ENCODE measurements around the gene UAP1L1.

Gene UAP1L1

GRCh38 chr9:137097761-137098462 is 20.6 kb downstream of the UAP1L1 start:
- Histone ChIP-seq H3K27ac (ENCODE audit: low read depth, low read length) (no peak overlapping the region), H3K36me3 (ENCODE audit: insufficient read depth, low read length) (peaks cover 46% of the 10 kb centered on the region), H3K9me3 (ENCODE audit: low read length) (no peaks in the 10 kb centered on the region), H3K27me3 (ENCODE audit: control insufficient read depth in 1 of 2, insufficient read depth in 2 of 2, low read length in 2 of 2) (no peaks in the 10 kb centered on the region), H3K4me1 (ENCODE audit: insufficient read depth, low read length) (no peaks in the 10 kb centered on the region), H3K9ac (ENCODE audit: low read length) (no peak overlapping the region), H3K4me3 (ENCODE audit: low read depth in 1 of 2, low read length in 2 of 2) (no peak overlapping the region)

DNA sequence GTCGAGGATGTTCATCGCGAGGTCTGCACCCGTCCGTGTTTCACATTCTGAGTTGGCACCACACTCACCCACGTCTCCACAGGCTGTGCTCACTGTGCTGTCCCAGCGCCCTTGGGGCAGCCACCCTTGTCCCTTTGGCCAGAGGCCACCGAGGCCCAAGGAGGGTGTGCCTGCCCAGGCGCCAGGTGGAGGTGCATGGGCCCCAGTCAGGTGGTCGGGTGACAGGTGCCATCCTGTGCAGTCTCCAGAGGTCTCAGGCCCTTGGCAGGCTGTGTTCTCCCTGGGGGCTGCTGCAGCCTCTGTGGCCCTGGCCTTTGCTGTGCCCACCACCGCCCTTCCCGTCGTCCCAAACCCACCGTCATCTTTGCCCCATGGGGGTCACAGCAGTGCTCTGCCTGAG is 21.9 kb downstream of the UAP1L1 start:
- Histone ChIP-seq H3K27ac (ENCODE audit: low read depth, low read length) (no peak overlapping the region), H3K9me3 (ENCODE audit: low read length) (no peaks in the 10 kb centered on the region), H3K4me3 (ENCODE audit: low read depth in 1 of 2, low read length in 2 of 2) (no peak overlapping the region), H3K27me3 (ENCODE audit: control insufficient read depth in 1 of 2, insufficient read depth in 2 of 2, low read length in 2 of 2) (no peaks in the 10 kb centered on the region), H3K36me3 (ENCODE audit: insufficient read depth, low read length) (peaks cover 58% of the 10 kb centered on the region), H3K4me1 (ENCODE audit: insufficient read depth, low read length) (no peaks in the 10 kb centered on the region), H3K9ac (ENCODE audit: low read length) (no peak overlapping the region)

- peaks cover 51% of the 10 kb centered on the region for H3K36me3 ChIP-seq (ENCODE audit: insufficient read depth, low read length)
- no peak overlapping the region for H3K27ac ChIP-seq (ENCODE audit: low read depth, low read length)
- no peaks in the 10 kb centered on the region for H3K27me3 ChIP-seq (ENCODE audit: control insufficient read depth in 1 of 2, insufficient read depth in 2 of 2, low read length in 2 of 2)
- no peak overlapping the region for H3K4me3 ChIP-seq (ENCODE audit: low read depth in 1 of 2, low read length in 2 of 2)
- H3K9me3 ChIP-seq (ENCODE audit: low read length), result no peaks in the 10 kb centered on the region
- no peak overlapping the region for H3K9ac ChIP-seq (ENCODE audit: low read length)
- no peaks in the 10 kb centered on the region for H3K4me1 ChIP-seq (ENCODE audit: insufficient read depth, low read length)
Measured at GRCh38 chr9:137103206-137103999, 26.1 kb downstream of the UAP1L1 start.

GRCh38 chr9:137105814-137106661 is 28.7 kb downstream of the UAP1L1 start:
- H3K9me3 ChIP-seq (ENCODE audit: low read length), result no peaks in the 10 kb centered on the region
- no peak overlapping the region for H3K9ac ChIP-seq (ENCODE audit: low read length)
- no peak overlapping the region for H3K4me3 ChIP-seq (ENCODE audit: low read depth in 1 of 2, low read length in 2 of 2)
- no peak overlapping the region for H3K27ac ChIP-seq (ENCODE audit: low read depth, low read length)
- H3K4me1 ChIP-seq (ENCODE audit: insufficient read depth, low read length), result no peaks in the 10 kb centered on the region
- H3K27me3 ChIP-seq (ENCODE audit: control insufficient read depth in 1 of 2, insufficient read depth in 2 of 2, low read length in 2 of 2), result no peaks in the 10 kb centered on the region
- H3K36me3 ChIP-seq (ENCODE audit: insufficient read depth, low read length), result peaks cover 44% of the 10 kb centered on the region

DNA sequence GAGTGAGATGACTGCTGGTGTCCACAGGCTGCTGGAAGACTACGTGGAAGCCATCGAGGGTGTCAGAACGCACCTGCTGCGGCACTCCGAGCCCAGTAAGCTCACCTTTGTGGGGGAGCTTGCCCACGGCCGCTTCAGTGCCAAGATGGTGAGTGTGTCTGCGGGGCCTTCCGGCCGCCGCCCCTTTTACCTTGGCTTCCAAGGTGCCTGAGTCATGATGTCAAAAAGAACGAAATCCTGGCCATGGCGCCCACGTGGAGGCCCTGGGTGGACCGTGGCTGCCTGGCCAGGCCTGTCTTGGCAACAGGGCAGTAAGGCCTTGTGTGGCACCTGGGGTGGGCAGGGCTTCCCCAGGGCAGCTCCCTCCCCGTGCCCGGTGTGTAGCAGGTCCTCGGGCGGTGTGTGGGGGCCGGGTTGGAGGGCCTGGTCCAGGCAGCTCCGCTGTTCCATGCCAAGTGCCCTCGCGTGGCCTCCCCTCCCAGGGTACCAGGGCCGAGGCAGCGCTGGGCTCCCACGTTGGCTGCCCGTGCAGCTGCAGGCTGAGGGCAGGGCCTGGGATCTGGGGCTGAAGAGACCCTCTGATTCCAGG is 29.4 kb downstream of the UAP1L1 start:
- H3K36me3 ChIP-seq (ENCODE audit: insufficient read depth, low read length), result peaks cover 36% of the 10 kb centered on the region

DNA sequence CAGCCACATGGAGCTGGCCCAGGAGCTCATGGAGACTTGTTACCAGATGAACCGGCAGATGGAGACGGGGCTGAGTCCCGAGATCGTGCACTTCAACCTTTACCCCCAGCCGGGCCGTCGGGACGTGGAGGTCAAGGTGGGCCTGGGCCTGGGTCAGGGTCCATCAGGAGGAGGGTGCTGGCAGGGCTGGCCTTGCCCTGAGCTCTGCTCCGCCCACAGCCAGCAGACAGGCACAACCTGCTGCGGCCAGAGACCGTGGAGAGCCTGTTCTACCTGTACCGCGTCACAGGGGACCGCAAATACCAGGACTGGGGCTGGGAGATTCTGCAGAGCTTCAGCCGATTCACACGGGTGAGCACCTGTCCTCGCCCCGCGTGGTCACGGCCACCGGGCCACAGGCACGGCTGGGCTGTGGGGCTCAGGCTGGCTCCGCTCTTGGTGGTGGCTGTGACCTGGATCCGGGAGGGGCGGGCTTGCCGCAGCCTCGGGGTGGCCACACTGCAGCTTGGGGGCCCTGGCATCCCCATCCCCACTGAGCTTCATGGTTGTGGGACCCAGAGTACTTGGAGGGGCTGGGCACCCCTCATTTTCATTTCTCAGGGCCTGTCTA is 30.1 kb downstream of the UAP1L1 start:
- H3K9me3 ChIP-seq (ENCODE audit: low read length), result no peaks in the 10 kb centered on the region

More for the DNA sequence above, 29.4 kb downstream of the UAP1L1 start:
- Histone ChIP-seq H3K4me1 (ENCODE audit: insufficient read depth, low read length) (no peaks in the 10 kb centered on the region), H3K9me3 (ENCODE audit: low read length) (no peaks in the 10 kb centered on the region), H3K27me3 (ENCODE audit: control insufficient read depth in 1 of 2, insufficient read depth in 2 of 2, low read length in 2 of 2) (no peaks in the 10 kb centered on the region), H3K9ac (ENCODE audit: low read length) (no peak overlapping the region), H3K27ac (ENCODE audit: low read depth, low read length) (no peak overlapping the region), H3K4me3 (ENCODE audit: low read depth in 1 of 2, low read length in 2 of 2) (no peak overlapping the region)

DNA sequence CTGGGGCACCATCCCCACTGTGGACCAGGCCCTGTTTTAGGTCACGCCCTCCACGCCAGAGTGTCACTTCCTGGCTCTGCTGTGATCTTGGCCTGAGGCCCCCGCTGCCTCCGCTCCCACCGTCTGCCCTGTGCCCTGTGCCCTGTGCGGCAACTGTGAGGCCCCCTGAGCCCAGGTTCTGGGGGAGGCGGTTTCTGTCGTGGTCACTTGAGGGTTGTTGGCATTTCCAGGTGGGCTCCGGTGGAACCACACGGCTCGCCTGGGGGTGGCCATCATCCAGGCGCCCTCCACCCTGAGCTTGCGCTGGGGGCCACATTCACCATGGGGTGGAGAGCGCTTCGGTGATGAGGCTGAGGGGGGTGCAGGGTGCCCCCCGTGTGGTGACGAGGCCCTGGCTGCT is 30.7 kb downstream of the UAP1L1 start:
- Histone ChIP-seq H3K36me3 (ENCODE audit: insufficient read depth, low read length) (peaks cover 31% of the 10 kb centered on the region), H3K27me3 (ENCODE audit: control insufficient read depth in 1 of 2, insufficient read depth in 2 of 2, low read length in 2 of 2) (no peaks in the 10 kb centered on the region), H3K4me3 (ENCODE audit: low read depth in 1 of 2, low read length in 2 of 2) (no peak overlapping the region), H3K9me3 (ENCODE audit: low read length) (no peaks in the 10 kb centered on the region), H3K4me1 (ENCODE audit: insufficient read depth, low read length) (no peaks in the 10 kb centered on the region), H3K9ac (ENCODE audit: low read length) (no peak overlapping the region), H3K27ac (ENCODE audit: low read depth, low read length) (no peak overlapping the region)

More for the DNA sequence above, 30.1 kb downstream of the UAP1L1 start:
- no peak overlapping the region for H3K27ac ChIP-seq (ENCODE audit: low read depth, low read length)
- H3K9ac ChIP-seq (ENCODE audit: low read length), result no peak overlapping the region
- no peak overlapping the region for H3K4me3 ChIP-seq (ENCODE audit: low read depth in 1 of 2, low read length in 2 of 2)
- peaks cover 31% of the 10 kb centered on the region for H3K36me3 ChIP-seq (ENCODE audit: insufficient read depth, low read length)
- H3K27me3 ChIP-seq (ENCODE audit: control insufficient read depth in 1 of 2, insufficient read depth in 2 of 2, low read length in 2 of 2), result no peaks in the 10 kb centered on the region
- no peaks in the 10 kb centered on the region for H3K4me1 ChIP-seq (ENCODE audit: insufficient read depth, low read length)

DNA sequence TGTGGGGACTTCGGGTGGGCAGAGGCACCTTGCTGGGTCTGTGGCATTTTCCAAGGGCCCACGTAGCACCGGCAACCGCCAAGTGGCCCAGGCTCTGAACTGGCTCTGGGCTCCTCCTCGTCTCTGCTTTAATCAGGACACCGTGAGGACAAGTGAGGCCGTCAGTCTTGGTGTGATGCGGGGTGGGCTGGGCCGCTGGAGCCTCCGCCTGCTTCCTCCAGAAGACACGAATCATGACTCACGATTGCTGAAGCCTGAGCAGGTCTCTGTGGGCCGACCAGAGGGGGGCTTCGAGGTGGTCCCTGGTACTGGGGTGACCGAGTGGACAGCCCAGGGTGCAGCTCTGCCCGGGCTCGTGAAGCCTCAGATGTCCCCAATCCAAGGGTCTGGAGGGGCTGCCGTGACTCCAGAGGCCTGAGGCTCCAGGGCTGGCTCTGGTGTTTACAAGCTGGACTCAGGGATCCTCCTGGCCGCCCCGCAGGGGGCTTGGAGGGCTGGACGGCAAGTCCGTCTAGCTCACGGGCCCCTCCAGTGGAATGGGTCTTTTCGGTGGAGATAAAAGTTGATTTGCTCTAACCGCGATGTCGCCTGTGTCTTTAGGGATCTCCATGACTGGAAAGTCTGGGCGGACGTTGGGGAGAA is 31.4 kb downstream of the UAP1L1 start:
- H3K36me3 ChIP-seq (ENCODE audit: insufficient read depth, low read length), result peaks cover 26% of the 10 kb centered on the region
- no peak overlapping the region for H3K9ac ChIP-seq (ENCODE audit: low read length)
- no peak overlapping the region for H3K27ac ChIP-seq (ENCODE audit: low read depth, low read length)
- H3K9me3 ChIP-seq (ENCODE audit: low read length), result no peaks in the 10 kb centered on the region
- H3K4me3 ChIP-seq (ENCODE audit: low read depth in 1 of 2, low read length in 2 of 2), result no peak overlapping the region
- no peaks in the 10 kb centered on the region for H3K4me1 ChIP-seq (ENCODE audit: insufficient read depth, low read length)
- H3K27me3 ChIP-seq (ENCODE audit: control insufficient read depth in 1 of 2, insufficient read depth in 2 of 2, low read length in 2 of 2), result no peaks in the 10 kb centered on the region

- H3K27me3 ChIP-seq (ENCODE audit: control insufficient read depth in 1 of 2, insufficient read depth in 2 of 2, low read length in 2 of 2), result no peaks in the 10 kb centered on the region
- H3K9ac ChIP-seq (ENCODE audit: low read length), result no peak overlapping the region
- no peaks in the 10 kb centered on the region for H3K4me1 ChIP-seq (ENCODE audit: insufficient read depth, low read length)
- peaks cover 22% of the 10 kb centered on the region for H3K36me3 ChIP-seq (ENCODE audit: insufficient read depth, low read length)
- no peak overlapping the region for H3K4me3 ChIP-seq (ENCODE audit: low read depth in 1 of 2, low read length in 2 of 2)
- H3K27ac ChIP-seq (ENCODE audit: low read depth, low read length), result no peak overlapping the region
- H3K9me3 ChIP-seq (ENCODE audit: low read length), result no peaks in the 10 kb centered on the region
Measured at GRCh38 chr9:137109250-137110146, 32.2 kb downstream of the UAP1L1 start.

All from muscle layer of colon (tissue), 2 donors.